ENCODE results near the gene ENPP6. TPM values are rescaled to one million over a fixed set of nuclear protein-coding genes. Genes with fewer than 3 reads are reported as not detected.

ENPP6 gene
- total RNA-seq, 1 donor from 2014 or later, result not detected

- peak; percentile 82 for TF ChIP-seq CTCF (IDR thresholded peaks at IDR 0.05; ENCODE audit: partially characterized antibody, unreplicated experiment)
Measured at GRCh38 chr4:184250795-184251669, 33.4 kb upstream of the ENPP6 start.

GRCh38 chr4:184248216-184248615 is 30.5 kb upstream of the ENPP6 start:
- no peaks in the 10 kb centered on the region for H3K36me3 Mint-ChIP-seq (ENCODE audit: unreplicated experiment)
- no peak for TF ChIP-seq CTCF (IDR thresholded peaks at IDR 0.05; ENCODE audit: partially characterized antibody, unreplicated experiment)
- no peak overlapping the region for H3K27ac Mint-ChIP-seq (ENCODE audit: unreplicated experiment)
- no peak for DNase-seq
- no peaks in the 10 kb centered on the region for H3K4me1 Mint-ChIP-seq (ENCODE audit: low read depth, unreplicated experiment)
- no peak overlapping the region for H3K4me3 Mint-ChIP-seq (ENCODE audit: unreplicated experiment)
- H3K9me3 Mint-ChIP-seq (ENCODE audit: unreplicated experiment), result no peaks in the 10 kb centered on the region
- peaks cover 5% of the 10 kb centered on the region for H3K27me3 Mint-ChIP-seq (ENCODE audit: unreplicated experiment)

More at GRCh38 chr4:184250795-184251669, 33.4 kb upstream of the ENPP6 start:
- no peak for DNase-seq
- H3K27ac Mint-ChIP-seq (ENCODE audit: unreplicated experiment), result peak overlapping the region; percentile 50
- H3K36me3 Mint-ChIP-seq (ENCODE audit: unreplicated experiment), result peaks cover 6% of the 10 kb centered on the region
- H3K9me3 Mint-ChIP-seq (ENCODE audit: unreplicated experiment), result peaks cover 4% of the 10 kb centered on the region
- peaks cover 5% of the 10 kb centered on the region for H3K4me1 Mint-ChIP-seq (ENCODE audit: low read depth, unreplicated experiment)
- H3K4me3 Mint-ChIP-seq (ENCODE audit: unreplicated experiment), result no peak overlapping the region
- peaks cover 8% of the 10 kb centered on the region for H3K27me3 Mint-ChIP-seq (ENCODE audit: unreplicated experiment)

GRCh38 chr4:184247421-184247820 is 29.7 kb upstream of the ENPP6 start:
- peaks cover 5% of the 10 kb centered on the region for H3K27me3 Mint-ChIP-seq (ENCODE audit: unreplicated experiment)
- no peaks in the 10 kb centered on the region for H3K4me1 Mint-ChIP-seq (ENCODE audit: low read depth, unreplicated experiment)
- H3K9me3 Mint-ChIP-seq (ENCODE audit: unreplicated experiment), result no peaks in the 10 kb centered on the region
- no peak for TF ChIP-seq CTCF (IDR thresholded peaks at IDR 0.05; ENCODE audit: partially characterized antibody, unreplicated experiment)
- H3K4me3 Mint-ChIP-seq (ENCODE audit: unreplicated experiment), result no peak overlapping the region
- H3K36me3 Mint-ChIP-seq (ENCODE audit: unreplicated experiment), result no peaks in the 10 kb centered on the region
- H3K27ac Mint-ChIP-seq (ENCODE audit: unreplicated experiment), result no peak overlapping the region
- DNase-seq, result no peak

- Mint-ChIP-seq H3K4me3 (ENCODE audit: unreplicated experiment) (no peak overlapping the region), H3K36me3 (ENCODE audit: unreplicated experiment) (no peaks in the 10 kb centered on the region), H3K27ac (ENCODE audit: unreplicated experiment) (no peak overlapping the region), H3K27me3 (ENCODE audit: unreplicated experiment) (peaks cover 5% of the 10 kb centered on the region), H3K9me3 (ENCODE audit: unreplicated experiment) (no peaks in the 10 kb centered on the region), H3K4me1 (ENCODE audit: low read depth, unreplicated experiment) (no peaks in the 10 kb centered on the region)
- TF ChIP-seq CTCF (IDR thresholded peaks at IDR 0.05; ENCODE audit: partially characterized antibody, unreplicated experiment), result no peak
- DNase-seq, result no peak
Measured at GRCh38 chr4:184246426-184246825, 28.8 kb upstream of the ENPP6 start.

GRCh38 chr4:184238072-184238745 is 20.5 kb upstream of the ENPP6 start:
- no peaks in the 10 kb centered on the region for H3K36me3 Mint-ChIP-seq (ENCODE audit: unreplicated experiment)
- peaks cover 2% of the 10 kb centered on the region for H3K27me3 Mint-ChIP-seq (ENCODE audit: unreplicated experiment)
- TF ChIP-seq CTCF (IDR thresholded peaks at IDR 0.05; ENCODE audit: partially characterized antibody, unreplicated experiment), result no peak
- DNase-seq, result no peak
- H3K4me1 Mint-ChIP-seq (ENCODE audit: low read depth, unreplicated experiment), result no peaks in the 10 kb centered on the region
- no peak overlapping the region for H3K27ac Mint-ChIP-seq (ENCODE audit: unreplicated experiment)
- no peaks in the 10 kb centered on the region for H3K9me3 Mint-ChIP-seq (ENCODE audit: unreplicated experiment)
- no peak overlapping the region for H3K4me3 Mint-ChIP-seq (ENCODE audit: unreplicated experiment)
